CD4-positive, CD25-positive, alpha-beta regulatory T cell (primary cell): Measurements from ENCODE around the gene HOPX. TPM values are rescaled to one million over a fixed set of nuclear protein-coding genes. Genes with fewer than 3 reads are reported as not detected.
"Not testable (repeated sequence)": the region's sequence is repeated elsewhere in the genome, so short reads cannot be mapped to it uniquely, and the experiment has no call there.

Source experiments
- ATAC-seq, 2 donors: fragments of 150-1000 bp; cut with Tn5 transposase; one replicate each; pipeline ENCODE4 v1.10.0; 2021; ENCODE audit warnings: low read depth in 2 of 2, moderate number of reproducible peaks in 2 of 2, moderate library complexity in 1 of 2
- DNase-seq, 3 donors: peaks; one replicate each; pipeline versions ENCODE4 v3.0.0 to v3.0.0-alpha.2; 2012 to 2022; ENCODE audit warnings: mixed read lengths in 1 of 3
- H3K27ac ChIP-seq: one replicate; pipeline ENCODE4 v1.7.0; 2013; ENCODE audit warnings: mild to moderate bottlenecking, low read length; ENCODE audit not compliant: insufficient read depth, poor library complexity, severe bottlenecking
- H3K27me3 ChIP-seq: one replicate; pipeline ENCODE4 v1.7.0; 2013; ENCODE audit warnings: low read length; ENCODE audit not compliant: control insufficient read depth, insufficient read depth
- H3K36me3 ChIP-seq: one replicate; pipeline ENCODE4 v1.7.0; 2013; ENCODE audit warnings: mild to moderate bottlenecking, low read length, moderate library complexity; ENCODE audit not compliant: control insufficient read depth, insufficient read depth
- H3K4me1 ChIP-seq: 2 replicates; pipeline ENCODE4 v1.7.0; 2013; ENCODE audit warnings: mild to moderate bottlenecking, low read length; ENCODE audit not compliant: insufficient read depth, control insufficient read depth, poor library complexity, severe bottlenecking
- H3K4me3 ChIP-seq: one replicate; pipeline ENCODE4 v1.7.0; 2013; ENCODE audit warnings: low read depth, mild to moderate bottlenecking, low read length, moderate library complexity
- H3K9me3 ChIP-seq, 2 experiments: 1 replicate in 1 of 2; 2 replicates in 1 of 2; pipeline ENCODE4 v1.7.0; 2013; ENCODE audit warnings: low read length in 2 of 2, mild to moderate bottlenecking in 1 of 2, moderate library complexity in 1 of 2; ENCODE audit not compliant: control insufficient read depth in 2 of 2
- H3K27ac Mint-ChIP-seq, 3 donors: one replicate each; pipeline ENCODE4 v1.8.0; 2020 to 2022; ENCODE audit warnings: mild to moderate bottlenecking in 3 of 3, mixed read lengths in 3 of 3, moderate library complexity in 2 of 3
- H3K27me3 Mint-ChIP-seq: one replicate; pipeline ENCODE4 v1.8.0; 2022; ENCODE audit warnings: mild to moderate bottlenecking, mixed read lengths
- H3K36me3 Mint-ChIP-seq: one replicate; pipeline ENCODE4 v1.8.0; 2020; ENCODE audit warnings: mixed read lengths
- H3K4me1 Mint-ChIP-seq, 4 donors: one replicate each; pipeline ENCODE4 v1.8.0; 2020 to 2022; ENCODE audit warnings: mixed read lengths in 4 of 4, mild to moderate bottlenecking in 1 of 4
- H3K4me3 Mint-ChIP-seq, 4 donors: one replicate each; pipeline ENCODE4 v1.8.0; 2020 to 2022; ENCODE audit warnings: mild to moderate bottlenecking in 4 of 4, mixed read lengths in 4 of 4, moderate library complexity in 3 of 4
- H3K9me3 Mint-ChIP-seq, 7 donors: one replicate each; pipeline ENCODE4 v1.8.0; 2020 to 2022; ENCODE audit warnings: mixed read lengths in 7 of 7, mild to moderate bottlenecking in 3 of 7, moderate library complexity in 2 of 7
- polyA plus RNA-seq, 4 donors: library from polyadenylated mRNA; unstranded; fragments of 300-500 nt; fragmentation: Illumina TruSeq; gene quantifications; one replicate each; pipeline ENCODE4 v1.2.3, GENCODE V29; 2021
- total RNA-seq: library from RNA; stranded (reverse); gene quantifications from one replicate; pipeline ENCODE4 v1.2.3, GENCODE V29; 2022

HOPX gene
- total and polyA plus RNA-seq, 5 donors from 2014 or later: 1.4 to 13.3 (median 5.6) TPM

- no peak overlapping the region for H3K4me3 Mint-ChIP-seq
- Histone ChIP-seq H3K4me1 (no peaks in the 10 kb centered on the region), H3K27ac (no peak overlapping the region), H3K27me3 (peaks cover 2% of the 10 kb centered on the region), H3K36me3 (no peaks in the 10 kb centered on the region), H3K4me3 (no peak overlapping the region), H3K9me3 (peaks cover 0 to 3% of the 10 kb centered on the region in 2 experiments)
- ATAC-seq (no peak), DNase-seq (no peak)
- H3K36me3 Mint-ChIP-seq: no peaks in the 10 kb centered on the region
- no peak overlapping the region for H3K27ac Mint-ChIP-seq
- H3K4me1 Mint-ChIP-seq: peaks cover 0 to 13% (median 2%) of the 10 kb centered on the region in 4 donors
- peaks cover 0 to 9% (median 0%) of the 10 kb centered on the region in 7 donors for H3K9me3 Mint-ChIP-seq
- H3K27me3 Mint-ChIP-seq: peaks cover 5% of the 10 kb centered on the region
These were observed 34.8 kb downstream of the HOPX start for GRCh38 chr4:56646341-56646740.

DNA sequence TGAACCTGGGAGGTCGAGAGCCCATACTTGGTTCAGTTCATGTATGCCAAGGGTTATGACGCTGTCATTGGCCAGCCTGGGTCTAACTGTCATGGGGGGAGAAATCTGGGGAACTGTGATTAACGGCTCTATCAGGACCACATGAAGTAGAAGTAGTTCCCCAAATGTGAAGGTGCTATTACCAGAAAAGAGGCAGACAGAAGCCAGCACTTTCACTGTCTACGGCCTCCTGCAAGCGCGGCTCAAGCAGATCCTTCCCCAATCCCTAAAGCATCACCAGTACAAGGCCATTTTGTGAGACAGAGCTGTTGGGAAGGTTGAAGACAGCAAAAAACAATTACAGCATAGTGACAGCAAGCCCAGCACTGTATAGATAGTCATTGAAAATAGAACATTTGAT lies 37.5 kb downstream of the HOPX start:
- H3K4me1 Mint-ChIP-seq: no peaks in the 10 kb centered on the region
- H3K4me3 Mint-ChIP-seq: no peak overlapping the region
- Histone ChIP-seq H3K4me3 (no peak overlapping the region), H3K27ac (no peak overlapping the region), H3K36me3 (no peaks in the 10 kb centered on the region), H3K27me3 (peaks cover 2% of the 10 kb centered on the region), H3K9me3 (peaks cover 0 to 3% of the 10 kb centered on the region in 2 experiments), H3K4me1 (no peaks in the 10 kb centered on the region)
- H3K27me3 Mint-ChIP-seq: peaks cover 9% of the 10 kb centered on the region
- no peak overlapping the region for H3K27ac Mint-ChIP-seq
- peaks cover 0 to 9% (median 0%) of the 10 kb centered on the region in 7 donors for H3K9me3 Mint-ChIP-seq
- no peak for DNase-seq
- ATAC-seq: no peak
- H3K36me3 Mint-ChIP-seq: no peaks in the 10 kb centered on the region

DNA sequence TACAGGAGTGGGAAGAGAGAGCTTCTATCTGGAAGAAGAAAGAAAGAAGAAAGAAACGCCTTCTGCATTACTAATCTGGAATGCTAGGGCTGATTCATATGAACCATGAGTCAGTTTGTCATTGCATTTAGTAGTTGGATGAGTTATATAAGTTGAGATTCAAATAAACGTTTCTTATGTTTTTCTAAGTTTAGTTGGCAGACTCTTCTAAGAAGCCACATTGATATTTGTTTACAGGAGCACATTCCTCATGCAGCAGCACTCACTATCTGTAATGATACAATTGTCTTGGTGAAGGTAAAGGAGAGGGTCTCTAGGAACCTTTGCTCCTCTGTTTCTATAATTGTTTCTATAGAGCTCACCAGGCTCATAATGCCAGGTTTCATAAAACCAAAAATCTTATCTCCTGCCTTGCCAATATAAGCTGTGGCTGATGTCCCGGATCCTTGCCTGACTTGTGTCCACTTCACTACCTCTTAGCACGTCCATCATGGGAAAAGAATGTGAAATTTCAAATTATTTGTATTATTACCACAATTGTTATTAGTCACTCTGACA lies 39.5 kb downstream of the HOPX start:
- Mint-ChIP-seq H3K4me3 (no peak overlapping the region), H3K36me3 (no peaks in the 10 kb centered on the region), H3K27me3 (peaks cover 9% of the 10 kb centered on the region), H3K4me1 (no peaks in the 10 kb centered on the region), H3K27ac (no peak overlapping the region), H3K9me3 (peaks cover 0 to 8% (median 0%) of the 10 kb centered on the region in 7 donors)
- Histone ChIP-seq H3K36me3 (no peaks in the 10 kb centered on the region), H3K4me3 (no peak overlapping the region), H3K27ac (no peak overlapping the region), H3K4me1 (no peaks in the 10 kb centered on the region), H3K9me3 (peaks cover 0 to 3% of the 10 kb centered on the region in 2 experiments), H3K27me3 (peaks cover 2% of the 10 kb centered on the region)
- no peak for ATAC-seq
- DNase-seq: no peak

DNA sequence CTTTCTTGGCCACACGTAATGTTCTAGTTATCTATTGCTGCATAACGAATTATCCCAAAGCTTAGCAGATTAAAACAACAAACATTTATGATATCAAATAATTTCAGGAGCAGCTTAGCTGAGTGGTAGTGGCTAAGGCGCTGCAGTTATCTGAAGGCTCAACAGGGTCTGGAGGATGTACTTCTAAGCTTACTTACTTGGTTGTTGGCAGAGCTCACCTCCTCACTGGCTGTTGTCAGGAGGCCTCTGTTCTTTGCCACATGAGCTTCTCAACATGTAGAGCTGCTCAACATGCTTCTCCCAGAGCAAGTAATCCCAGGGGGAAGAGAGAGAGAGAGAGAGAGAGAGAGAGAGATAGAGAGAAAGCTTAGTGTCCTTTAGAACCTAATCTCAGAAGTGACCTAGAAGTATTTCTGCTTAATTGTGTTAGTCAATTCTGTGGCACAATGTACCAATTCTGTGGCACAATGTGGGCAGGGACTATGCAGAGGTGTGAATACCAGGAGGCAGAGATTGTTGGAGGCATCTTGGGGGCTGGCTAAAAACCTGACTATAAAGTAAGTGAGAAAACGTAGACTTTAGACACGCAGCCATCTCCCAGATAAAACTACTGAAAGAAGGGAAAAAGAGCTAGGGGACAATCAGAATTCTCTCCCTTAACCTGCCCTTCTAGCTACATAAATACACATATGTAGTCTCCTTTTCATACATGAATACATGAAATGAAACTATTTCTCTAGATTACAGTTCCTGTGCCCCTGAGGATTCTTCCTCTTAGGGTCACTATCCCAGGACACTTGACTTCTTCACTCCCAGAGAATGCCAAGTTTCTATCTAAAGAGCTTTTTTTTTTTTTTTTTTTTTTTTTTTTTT lies 40.2 kb downstream of the HOPX start:
- no peak overlapping the region for H3K27ac ChIP-seq
- H3K36me3 ChIP-seq: no peaks in the 10 kb centered on the region
- no peaks in the 10 kb centered on the region for H3K4me1 Mint-ChIP-seq
- no peaks in the 10 kb centered on the region for H3K9me3 ChIP-seq
- DNase-seq (no peak), ATAC-seq (no peak)
- no peak overlapping the region for H3K4me3 Mint-ChIP-seq
- peaks cover 0 to 3% (median 0%) of the 10 kb centered on the region in 7 donors for H3K9me3 Mint-ChIP-seq
- H3K27me3 ChIP-seq: peaks cover 2% of the 10 kb centered on the region
- H3K36me3 Mint-ChIP-seq: peaks cover 3% of the 10 kb centered on the region
- H3K4me3 ChIP-seq: no peak overlapping the region
- H3K4me1 ChIP-seq: no peaks in the 10 kb centered on the region
- no peak overlapping the region for H3K27ac Mint-ChIP-seq
- H3K27me3 Mint-ChIP-seq: peaks cover 9% of the 10 kb centered on the region

- Histone ChIP-seq H3K4me3 (no peak overlapping the region), H3K4me1 (no peaks in the 10 kb centered on the region), H3K27me3 (no peaks in the 10 kb centered on the region), H3K9me3 (no peaks in the 10 kb centered on the region), H3K27ac (no peak overlapping the region), H3K36me3 (no peaks in the 10 kb centered on the region)
- DNase-seq (no peak), ATAC-seq (no peak)
- Mint-ChIP-seq H3K4me1 (no peaks in the 10 kb centered on the region), H3K36me3 (peaks cover 4% of the 10 kb centered on the region), H3K4me3 (no peak overlapping the region), H3K27ac (no peak overlapping the region), H3K9me3 (peaks cover 0 to 4% (median 0%) of the 10 kb centered on the region in 7 donors), H3K27me3 (peaks cover 9% of the 10 kb centered on the region)
These were observed 43.3 kb downstream of the HOPX start for GRCh38 chr4:56637791-56638190.

GRCh38 chr4:56637154-56637553 lies 43.9 kb downstream of the HOPX start:
- Histone ChIP-seq H3K9me3 (no peaks in the 10 kb centered on the region), H3K27me3 (no peaks in the 10 kb centered on the region), H3K4me1 (no peaks in the 10 kb centered on the region), H3K27ac (no peak overlapping the region), H3K36me3 (no peaks in the 10 kb centered on the region), H3K4me3 (no peak overlapping the region)
- Mint-ChIP-seq H3K4me3 (no peak overlapping the region), H3K9me3 (peaks cover 0 to 4% (median 0%) of the 10 kb centered on the region in 7 donors), H3K27ac (no peak overlapping the region), H3K27me3 (peaks cover 11% of the 10 kb centered on the region), H3K36me3 (peaks cover 4% of the 10 kb centered on the region), H3K4me1 (no peaks in the 10 kb centered on the region)
- ATAC-seq: no peak
- no peak for DNase-seq

GRCh38 chr4:56634954-56635353 lies 46.1 kb downstream of the HOPX start:
- not testable (repeated sequence) for H3K36me3 Mint-ChIP-seq, H3K4me3 ChIP-seq, H3K27ac ChIP-seq, H3K4me1 ChIP-seq, H3K36me3 ChIP-seq, H3K9me3 Mint-ChIP-seq, H3K27ac Mint-ChIP-seq, H3K4me3 Mint-ChIP-seq, H3K27me3 Mint-ChIP-seq, DNase-seq, H3K27me3 ChIP-seq, H3K4me1 Mint-ChIP-seq, ATAC-seq, H3K9me3 ChIP-seq
